OCI-LY1 (cell line): ENCODE results near the gene GPATCH4.

Experiments
- H2AFZ ChIP-seq: fragments of 200-600 bp; sonication (generic), shearing (Covaris generic); 2 replicates; pipeline ENCODE4 v1.6.0; 2014; ENCODE audit warnings: antibody characterized with exemption, mild to moderate bottlenecking, low read length
- H3F3A ChIP-seq: fragments of 200-600 bp; sonication (generic), shearing (Covaris generic); 2 replicates; pipeline ENCODE4 v1.6.0; 2014; ENCODE audit warnings: mild to moderate bottlenecking, antibody characterized with exemption, low read length, moderate library complexity; ENCODE audit not compliant: insufficient read depth
- H3K27ac ChIP-seq: fragments of 200-600 bp; sonication (generic); 2 replicates; pipeline ENCODE4 v1.5.1; 2014; ENCODE audit warnings: low read length, mixed run types, mild to moderate bottlenecking, low read depth; ENCODE audit not compliant: poor library complexity, severe bottlenecking
- H3K27me3 ChIP-seq: fragments of 200-600 bp; sonication (generic); 2 replicates; pipeline ENCODE4 v1.6.0; 2014; ENCODE audit warnings: antibody characterized with exemption, mild to moderate bottlenecking, low read length, moderate library complexity; ENCODE audit not compliant: insufficient read depth
- H3K36me3 ChIP-seq: fragments of 200-600 bp; sonication (generic); 2 replicates; pipeline ENCODE4 v1.6.1; 2014; ENCODE audit warnings: mild to moderate bottlenecking, antibody characterized with exemption, low read length, moderate library complexity, mixed read lengths; ENCODE audit not compliant: insufficient read depth
- H3K4me1 ChIP-seq: fragments of 200-600 bp; sonication (generic); 2 replicates; pipeline ENCODE4 v1.5.1; 2014; ENCODE audit warnings: mild to moderate bottlenecking, low read length, moderate library complexity; ENCODE audit not compliant: insufficient read depth, severe bottlenecking
- H3K4me2 ChIP-seq: fragments of 200-600 bp; sonication (generic), shearing (Covaris generic); 2 replicates; pipeline ENCODE4 v1.6.1; 2014; ENCODE audit warnings: low read length
- H3K4me3 ChIP-seq: fragments of 200-600 bp; sonication (generic); 2 replicates; pipeline ENCODE4 v1.5.1; 2014; ENCODE audit warnings: low read length, low read depth, mild to moderate bottlenecking, mixed read lengths; ENCODE audit not compliant: poor library complexity, severe bottlenecking
- H3K79me2 ChIP-seq: fragments of 200-600 bp; shearing (Covaris generic); 2 replicates; pipeline ENCODE4 v1.6.1; 2016; ENCODE audit warnings: mixed run types, low read length, mixed read lengths; ENCODE audit not compliant: insufficient read depth
- H3K9ac ChIP-seq: fragments of 200-600 bp; sonication (generic), shearing (Covaris generic); 2 replicates; pipeline ENCODE4 v1.6.1; 2014; ENCODE audit warnings: mild to moderate bottlenecking, low read length, mixed read lengths
- H3K9me2 ChIP-seq: fragments of 200-600 bp; sonication (generic), shearing (Covaris generic); 2 replicates; pipeline ENCODE4 v1.6.1; 2014; ENCODE audit warnings: low read depth, mild to moderate bottlenecking, low read length, mixed read lengths
- H3K9me3 ChIP-seq: fragments of 200-600 bp; shearing (Covaris generic); 2 replicates; pipeline ENCODE4 v1.6.1; 2014; ENCODE audit warnings: low read length, mixed read lengths
- H4K20me1 ChIP-seq: fragments of 200-600 bp; sonication (generic), shearing (Covaris generic); 2 replicates; pipeline ENCODE4 v1.6.0; 2016; ENCODE audit warnings: mild to moderate bottlenecking, low read length; ENCODE audit not compliant: insufficient read depth
- CTCF ChIP-seq: fragments of 200-600 bp; sonication (generic), shearing (Covaris generic); IDR thresholded peaks from 2 replicates; pipeline ENCODE4 v1.5.1; 2017; ENCODE audit warnings: mild to moderate bottlenecking, antibody characterized with exemption, low read length, moderate library complexity, mixed read lengths
- EZH2 ChIP-seq: fragments of 200-600 bp; sonication (generic), shearing (Covaris generic); IDR thresholded peaks from 2 replicates; pipeline ENCODE4 v1.8.0; 2017; ENCODE audit warnings: borderline replicate concordance, mixed run types, mild to moderate bottlenecking, antibody characterized with exemption, low read length, moderate library complexity, mixed read lengths

Gene GPATCH4

GRCh38 chr1:156643778-156644092 is 42.5 kb upstream of the GPATCH4 start:
- H4K20me1 ChIP-seq = no peaks in the 10 kb centered on the region
- no peaks in the 10 kb centered on the region for H3K9me2 ChIP-seq
- H3K4me3 ChIP-seq = no peak overlapping the region
- peaks cover 7% of the 10 kb centered on the region; the same call in 1 of the 2 replicates for H3K27me3 ChIP-seq
- no peaks in the 10 kb centered on the region for H3K79me2 ChIP-seq
- H3K9ac ChIP-seq = no peak overlapping the region
- H3K36me3 ChIP-seq = no peaks in the 10 kb centered on the region
- H2AFZ ChIP-seq = no peak overlapping the region
- H3F3A ChIP-seq = no peaks in the 10 kb centered on the region
- no peaks in the 10 kb centered on the region for H3K9me3 ChIP-seq
- no peak overlapping the region for H3K27ac ChIP-seq
- no peaks in the 10 kb centered on the region for H3K4me1 ChIP-seq
- no peak overlapping the region for H3K4me2 ChIP-seq
- TF ChIP-seq CTCF (no peak), EZH2 (no peak)

GRCh38 chr1:156643049-156643777 is 41.9 kb upstream of the GPATCH4 start:
- no peaks in the 10 kb centered on the region for H3K4me1 ChIP-seq
- H4K20me1 ChIP-seq = no peaks in the 10 kb centered on the region
- H3K36me3 ChIP-seq = no peaks in the 10 kb centered on the region
- H3K79me2 ChIP-seq = no peaks in the 10 kb centered on the region
- peaks cover 7% of the 10 kb centered on the region; the same call in 1 of the 2 replicates for H3K27me3 ChIP-seq
- H3K4me3 ChIP-seq = no peak overlapping the region
- H3K4me2 ChIP-seq = no peak overlapping the region
- no peak overlapping the region for H3K9ac ChIP-seq
- TF ChIP-seq CTCF (no peak), EZH2 (no peak)
- H3K27ac ChIP-seq = no peak overlapping the region
- no peaks in the 10 kb centered on the region for H3F3A ChIP-seq
- H2AFZ ChIP-seq = no peak overlapping the region
- H3K9me3 ChIP-seq = no peaks in the 10 kb centered on the region
- H3K9me2 ChIP-seq = no peaks in the 10 kb centered on the region

DNA sequence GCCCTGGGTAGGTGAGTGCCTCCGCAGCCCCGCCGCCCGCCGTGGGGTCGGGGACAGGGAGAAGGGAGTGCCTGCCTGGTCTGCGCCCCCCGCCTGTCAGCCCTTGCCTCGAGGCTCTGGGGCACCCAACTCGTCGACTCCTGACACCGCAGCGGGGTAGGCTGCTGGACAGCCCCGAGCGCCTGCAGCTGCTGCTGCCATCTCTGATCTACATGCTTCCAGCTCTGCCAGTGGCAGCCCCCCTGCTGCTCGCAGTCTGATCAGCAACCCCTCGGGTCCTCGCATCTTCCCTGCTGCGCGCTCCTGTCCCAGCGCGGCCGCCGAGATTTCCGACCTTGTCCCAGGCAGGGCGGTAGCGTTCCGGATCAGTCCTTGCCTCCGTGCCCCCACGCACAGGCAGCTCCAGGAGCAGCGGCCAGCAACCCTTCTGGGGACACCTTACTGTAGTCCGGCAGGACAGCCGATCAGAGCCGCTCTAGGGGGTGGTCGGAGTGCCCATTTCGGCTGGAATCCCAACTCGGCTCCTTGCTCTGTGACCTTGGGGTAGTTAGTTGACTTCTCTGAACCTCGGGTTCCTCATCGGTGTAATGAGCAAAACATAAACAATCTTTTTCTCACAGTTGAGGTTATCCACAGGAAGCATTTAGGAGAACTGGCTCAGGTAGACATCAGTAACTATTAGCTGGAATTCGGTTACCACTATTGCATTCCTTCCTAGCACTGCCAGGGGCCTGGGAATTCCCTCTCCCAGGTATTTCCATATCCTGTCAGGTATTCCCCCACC is 41.2 kb upstream of the GPATCH4 start:
- Histone ChIP-seq H3K27ac (no peak overlapping the region), H3K36me3 (no peaks in the 10 kb centered on the region), H3K27me3 (peaks cover 7% of the 10 kb centered on the region; the same call in 1 of the 2 replicates), H3K4me2 (no peak overlapping the region), H3K79me2 (no peaks in the 10 kb centered on the region), H3K9me2 (no peaks in the 10 kb centered on the region), H3K4me1 (no peaks in the 10 kb centered on the region), H4K20me1 (no peaks in the 10 kb centered on the region), H3K4me3 (no peak overlapping the region), H3K9ac (no peak overlapping the region), H3K9me3 (no peaks in the 10 kb centered on the region), H2AFZ (no peak overlapping the region), H3F3A (no peaks in the 10 kb centered on the region)
- TF ChIP-seq EZH2 (no peak), CTCF (no peak)
